GM12878 (cell line): ENCODE results near the gene LRRC45. TPM values are rescaled to one million over a fixed set of nuclear protein-coding genes. Genes with fewer than 3 reads are reported as not detected.

Experiments
- ATAC-seq: fragments of 200-7000 bp; cut with Tn5 transposase; 3 replicates; pipeline ENCODE4 v1.9.1; 2020; ENCODE audit warnings: mild to moderate bottlenecking, moderate library complexity
- BruUV-seq: library from RNA; stranded (reverse); fragments of 400-500 nt; replicated peaks from 2 replicates; lab custom pipeline; 2021; lab: Mats Ljungman, UMichigan
- CTCF ChIA-PET: fragments of 300-600 bp; sonication (Branson Sonifier 250); formaldehyde crosslinking; extraction: SDS; loops from one replicate; lab custom pipeline; 2021; ENCODE audit warnings: inconsistent platforms; lab: Yijun Ruan, JAX
- POLR2A ChIA-PET: fragments of 350-600 bp; formaldehyde crosslinking; extraction: SDS; loops from one replicate; lab custom pipeline; 2021; ENCODE audit warnings: inconsistent platforms; lab: Charles Lee
- RAD21 ChIA-PET: fragments of 300-600 bp; sonication (Branson Sonifier 250); formaldehyde crosslinking; loops from one replicate; lab custom pipeline; 2023; ENCODE audit warnings: antibody characterized with exemption; ENCODE audit not compliant: unreplicated experiment; lab: Charles Lee
- SMC1A ChIA-PET: fragments of 300-600 bp; sonication (Branson Sonifier 250); formaldehyde crosslinking; loops from one replicate; lab custom pipeline; 2023; ENCODE audit not compliant: unreplicated experiment, uncharacterized antibody; lab: Charles Lee
- DNase-seq: peaks from one replicate; pipeline ENCODE4 v3.0.0-alpha.2; 2011; ENCODE audit warnings: low read depth, low spot score
- FAIRE-seq: peaks from 3 replicates; lab custom pipeline; 2011; peaks lifted over from hg19 to GRCh38; lab: Jason Lieb, UNC
- H2AFZ ChIP-seq: 2 replicates; pipeline ENCODE4 v1.6.0; 2011; ENCODE audit warnings: low read depth, low read length, control low read depth; ENCODE audit not compliant: control insufficient read depth
- H3K27ac ChIP-seq: 2 replicates; pipeline ENCODE4 v1.5.1; 2011; ENCODE audit warnings: control low read depth; ENCODE audit not compliant: control insufficient read depth, insufficient read depth
- H3K27me3 ChIP-seq, 2 experiments: replicated peaks in 1 of 2; 2 replicates each; pipeline versions ENCODE4 v1.6.0 to v1.6.1; 2011; ENCODE audit warnings: low read length in 1 of 2; ENCODE audit not compliant: control insufficient read depth in 2 of 2, insufficient read depth in 2 of 2
- H3K36me3 ChIP-seq, 2 experiments: 2 replicates each; pipeline ENCODE4 v1.5.1; 2011; ENCODE audit warnings: low read length in 1 of 2; ENCODE audit not compliant: control insufficient read depth in 2 of 2, insufficient read depth in 2 of 2
- H3K4me1 ChIP-seq: 2 replicates; pipeline ENCODE4 v1.6.1; 2011; ENCODE audit warnings: mild to moderate bottlenecking, low read length, moderate library complexity, mixed read lengths; ENCODE audit not compliant: control insufficient read depth, insufficient read depth
- H3K4me2 ChIP-seq: 2 replicates; pipeline ENCODE4 v1.6.0; 2011; ENCODE audit warnings: control low read depth; ENCODE audit not compliant: control insufficient read depth, insufficient read depth
- H3K4me3 ChIP-seq: fragments of 200-600 bp; sonication (generic); 2 replicates; pipeline ENCODE4 v1.5.1; 2016
- H3K79me2 ChIP-seq: 2 replicates; pipeline ENCODE4 v1.6.0; 2011; ENCODE audit warnings: low read length; ENCODE audit not compliant: control insufficient read depth, insufficient read depth
- H3K9ac ChIP-seq: 2 replicates; pipeline ENCODE4 v1.8.0; 2011; ENCODE audit warnings: low read length, control low read depth, mixed read lengths; ENCODE audit not compliant: control insufficient read depth, insufficient read depth
- H3K9me3 ChIP-seq: replicated peaks from 3 replicates; pipeline ENCODE4 v1.5.1; 2011; ENCODE audit warnings: mild to moderate bottlenecking, low read length; ENCODE audit not compliant: control insufficient read depth, insufficient read depth
- H4K20me1 ChIP-seq: 2 replicates; pipeline ENCODE4 v1.6.0; 2011; ENCODE audit not compliant: control insufficient read depth, insufficient read depth
- BCLAF1 ChIP-seq: fragments of 450-650 bp; IDR thresholded peaks from 2 replicates; pipeline ENCODE4 v1.6.1; 2017; ENCODE audit warnings: antibody characterized with exemption, mild to moderate bottlenecking, moderate library complexity
- CTCF ChIP-seq, 3 experiments: IDR thresholded peaks in 2 of 3; conservative IDR thresholded peaks in 1 of 3; 2 replicates each; pipeline ENCODE4 v1.5.1; 2011; ENCODE audit warnings: low read depth in 3 of 3, low read length in 3 of 3, mild to moderate bottlenecking in 3 of 3, control low read depth in 2 of 3, moderate library complexity in 2 of 3, inconsistent platforms in 1 of 3, mixed read lengths in 1 of 3; ENCODE audit not compliant: control insufficient read depth in 2 of 3, insufficient read depth in 1 of 3; ENCODE audit errors: extremely low read depth in 1 of 3
- HSF1 ChIP-seq: fragments of 150-350 bp; IDR thresholded peaks from 2 replicates; pipeline ENCODE4 v1.6.1; 2014; ENCODE audit warnings: mild to moderate bottlenecking, low read depth, low read length
- NRF1 ChIP-seq: conservative IDR thresholded peaks from 2 replicates; pipeline ENCODE4 v1.6.1; 2011; ENCODE audit warnings: mild to moderate bottlenecking, low read depth, low read length, improper control_type of control experiment
- POLR2A ChIP-seq: IDR thresholded peaks from 2 replicates; pipeline ENCODE4 v1.6.1; 2011; ENCODE audit warnings: low read depth, mild to moderate bottlenecking, low read length
- SPI1 ChIP-seq: IDR thresholded peaks from 2 replicates; pipeline ENCODE4 v1.6.1; 2011; ENCODE audit warnings: low read depth, mild to moderate bottlenecking, low read length, moderate library complexity, borderline replicate concordance; ENCODE audit not compliant: insufficient read depth
- ZNF622 ChIP-seq: fragments of 450-650 bp; IDR thresholded peaks from 2 replicates; pipeline ENCODE4 v1.6.1; 2017; ENCODE audit warnings: mild to moderate bottlenecking, inconsistent platforms
- WGBS: methylation state at CpG from one replicate; pipeline ENCODE4 v1.1.6; 2016; ENCODE audit warnings: low lambda C conversion rate; ENCODE audit not compliant: insufficient replicate concordance, insufficient coverage; ENCODE audit errors: missing lambda C conversion rate; 5-methylcytosine and 5-hydroxymethylcytosine counted together
- in situ Hi-C: fragments of 300-500 bp; cut with MboI; formaldehyde crosslinking; loops from 9 replicates; pipeline ENCODE4 v1.14.3; 2018; ENCODE audit warnings: mixed read lengths
- intact Hi-C: fragments of 100-400 bp; cut with micrococcal nuclease; formaldehyde crosslinking; loops from one replicate; pipeline ENCODE4 v1.14.2; 2022; ENCODE audit not compliant: unreplicated experiment
- polyA plus RNA-seq, 11 experiments: library from polyadenylated mRNA; depleted of rRNA in 4 of 11; unstranded in 6 of 11; stranded (reverse) in 5 of 11; fragments of >200 nt; fragmentation: Nextera tagmentation in 4 of 11; fragmentation: Illumina TruSeq in 1 of 11; extraction: Ambion mirVana in 4 of 11; extraction: Trizol in 1 of 11; gene quantifications; 1 replicate in 1 of 11; 2 replicates in 10 of 11; pipeline versions ENCODE4 v1.2.1 to v1.2.3, GENCODE V29; 2011 to 2016; ENCODE audit warnings: inconsistent platforms in 2 of 11, missing spikeins in 2 of 11, low read depth in 1 of 11
- total RNA-seq, 4 experiments: library from RNA; depleted of rRNA in 3 of 4; stranded (reverse); fragments of >200 nt in 3 of 4; fragmentation: Illumina TruSeq in 1 of 4; extraction: Trizol in 1 of 4; gene quantifications; 2 replicates each; pipeline versions ENCODE4 v1.2.1 to v1.2.3, GENCODE V29; 2013 to 2021

Gene LRRC45
- total and polyA plus RNA-seq, 10 of the 15 experiments (the other 5 are each of a cell fraction or from before 2014, with no cell fraction given): 0.03 to 27.7 (median 10.4) TPM

GRCh38 chr17:82017612-82018151 is 5.4 kb upstream of the LRRC45 start:
- no peak overlapping the region for H3K27ac ChIP-seq
- ChIA-PET RAD21 (interaction anchor here (1.8 kb wide), 1 partner anchor 58 kb away, joined by 6 read pairs; no protein-coding TSS in a partner anchor), SMC1A (no interaction called here), POLR2A (no interaction called here), CTCF (interaction anchor here (1.9 kb wide), 1 partner anchor 58 kb away, joined by 7 read pairs; no protein-coding TSS in a partner anchor)
- peak; percentile 51; the same call in 1 of the 2 replicates for TF ChIP-seq POLR2A
- no peak for TF ChIP-seq NRF1
- no peak for TF ChIP-seq SPI1
- in situ Hi-C loops: no loop called here
- no peak for ATAC-seq
- H3K36me3 ChIP-seq: no peaks in the 10 kb centered on the region; a peak in 2 of 4 replicates
- no peak overlapping the region for H3K9ac ChIP-seq
- H3K79me2 ChIP-seq: peaks cover 21% of the 10 kb centered on the region
- no peak for FAIRE-seq
- no peaks in the 10 kb centered on the region for H4K20me1 ChIP-seq
- WGBS: 95% methylated on average over 13 of the region's 13 CpGs
- intact Hi-C loops: no loop called here
- no peaks in the 10 kb centered on the region for H3K9me3 ChIP-seq
- peaks cover 6% of the 10 kb centered on the region for H3K4me1 ChIP-seq
- no peak overlapping the region for H3K4me2 ChIP-seq
- H2AFZ ChIP-seq: no peak overlapping the region
- no TSS peak for BruUV-seq
- H3K4me3 ChIP-seq: no peak overlapping the region
- DNase-seq: no peak
- no peaks in the 10 kb centered on the region for H3K27me3 ChIP-seq

GRCh38 chr17:82018152-82018988 is 4.7 kb upstream of the LRRC45 start:
- no peak overlapping the region for H2AFZ ChIP-seq
- RAD21 ChIA-PET: interaction anchor here (0.8 kb wide), 1 partner anchor 59 kb away, joined by 3 read pairs; no protein-coding TSS in a partner anchor
- H3K4me2 ChIP-seq: no peak overlapping the region
- H3K4me1 ChIP-seq: peaks cover 6% of the 10 kb centered on the region
- in situ Hi-C loops: no loop called here
- CTCF ChIA-PET: interaction anchor here (1.0 to 1.9 kb wide), 2 partner anchors 59 to 168 kb away, joined by 3 to 7 read pairs; no protein-coding TSS in a partner anchor
- ATAC-seq (no peak), DNase-seq (no peak), FAIRE-seq (no peak)
- no TSS peak for BruUV-seq
- intact Hi-C loops: no loop called here
- H3K27me3 ChIP-seq: no peaks in the 10 kb centered on the region
- no peaks in the 10 kb centered on the region for H3K9me3 ChIP-seq
- SMC1A ChIA-PET: no interaction called here
- WGBS: 69% methylated on average over 19 of the region's 19 CpGs
- H3K4me3 ChIP-seq: no peak overlapping the region
- H3K36me3 ChIP-seq: no peaks in the 10 kb centered on the region; a peak in 2 of 4 replicates
- no peaks in the 10 kb centered on the region for H4K20me1 ChIP-seq
- no peak overlapping the region for H3K27ac ChIP-seq
- POLR2A ChIA-PET: no interaction called here
- no peak overlapping the region for H3K9ac ChIP-seq
- H3K79me2 ChIP-seq: peaks cover 21% of the 10 kb centered on the region
- TF ChIP-seq ZNF622: no peak
- 0 out of 6 replicates have a peak, but pooled peaks of 1 of the 3 experiments have one; percentile 5 for TF ChIP-seq CTCF (IDR thresholded peaks at IDR 0.05 in 2 of 3, conservative IDR thresholded peaks at IDR 0.05 in 1 of 3; ENCODE audit: control insufficient read depth in 2 of 3, extremely low read depth in 1 of 3, insufficient read depth in 1 of 3, low read depth in 3 of 3, low read length in 3 of 3)
- no peak for TF ChIP-seq HSF1
- no peak for TF ChIP-seq BCLAF1
